Tibial artery (tissue), 4 donors: ENCODE measurements around the gene TTC21A.
"Not testable (repeated sequence)": the region's sequence is repeated elsewhere in the genome, so short reads cannot be mapped to it uniquely, and the experiment has no call there.

Experiments
- DNase-seq, 2 donors: peaks; one replicate each; pipeline ENCODE4 v3.0.0-alpha.2; 2019
- H3K27ac ChIP-seq, 2 donors: fragments of 200-600 bp; sonication (generic) in 1 of 2; 1 replicate in 1 of 2; 2 replicates in 1 of 2; pipeline ENCODE4 v1.5.1; 2018 to 2019; ENCODE audit warnings: mild to moderate bottlenecking in 1 of 2
- H3K27me3 ChIP-seq, 2 donors: fragments of 200-600 bp; sonication (generic) in 1 of 2; one replicate each; pipeline versions ENCODE4 v1.5.1 to v1.6.0; 2016 to 2019
- H3K36me3 ChIP-seq, 3 donors: fragments of 200-600 bp; sonication (generic) in 2 of 3; one replicate each; pipeline ENCODE4 v1.5.1; 2016 to 2019; ENCODE audit warnings: mild to moderate bottlenecking in 2 of 3
- H3K4me1 ChIP-seq, 4 donors: fragments of 200-600 bp; sonication (generic) in 2 of 4; 1 replicate in 3 of 4; 2 replicates in 1 of 4; pipeline ENCODE4 v1.5.1; 2016 to 2019
- H3K4me3 ChIP-seq, 2 donors: fragments of 200-600 bp; sonication (generic) in 1 of 2; 1 replicate in 1 of 2; 2 replicates in 1 of 2; pipeline ENCODE4 v1.5.1; 2018 to 2019; ENCODE audit warnings: mild to moderate bottlenecking in 2 of 2
- H3K9me3 ChIP-seq, 3 donors: fragments of 200-600 bp; sonication (generic) in 1 of 3; one replicate each; pipeline ENCODE4 v1.5.1; 2016 to 2019
- CTCF ChIP-seq, 2 experiments: fragments of 200-600 bp in 1 of 2; fragments of 450-650 bp in 1 of 2; IDR thresholded peaks; one replicate each; pipeline ENCODE4 v1.5.1; 2017 to 2019; ENCODE audit warnings: antibody characterized with exemption in 2 of 2, mild to moderate bottlenecking in 1 of 2, moderate library complexity in 1 of 2
- intact Hi-C: fragments of 100-400 bp; cut with DNase I; formaldehyde crosslinking; loops from one replicate; pipeline ENCODE4 v1.15.0; 2023; ENCODE audit warnings: low total_unique reads

TTC21A gene

GRCh38 chr3:39107388-39108199, at the start of gene TTC21A, which contains the start of gene GORASP1:
TSS of gene TTC21A (plus strand) at chr3:39107680. CDS start at chr3:39107838, 158 bp downstream.
TSS of gene GORASP1 (minus strand) at chr3:39107627. CDS start at chr3:39107541, 86 bp downstream.
- Histone ChIP-seq H3K27ac (peak within 1 kb of the TSS; percentile 97 to 98), H3K27me3 (no peaks in the 10 kb centered on the region), H3K4me3 (peak within 1 kb of the TSS; percentile 79 to 82), H3K36me3 (peaks cover 0 to 26% (median 0%) of the 10 kb centered on the region in 3 donors), H3K4me1 (peaks cover 0 to 51% (median 41%) of the 10 kb centered on the region in 4 donors), H3K9me3 (no peaks in the 10 kb centered on the region)
- intact Hi-C loops = loop anchor here (5.0 kb wide), 1 partner anchor 80 kb away; no protein-coding TSS in a partner anchor
- peak in 1 of 2 experiments; percentile 15 for TF ChIP-seq CTCF (IDR thresholded peaks at IDR 0.05)
- DNase-seq = peak; percentile 88 to 94

GRCh38 chr3:39061228-39061627, 46.3 kb upstream of the TTC21A start:
- H3K36me3 ChIP-seq, intact Hi-C loops: not testable (repeated sequence)

GRCh38 chr3:39062180-39062579, 45.3 kb upstream of the TTC21A start:
- TF ChIP-seq CTCF (IDR thresholded peaks at IDR 0.05) = no peak
- no peak overlapping the region for H3K4me3 ChIP-seq
- no peak overlapping the region for H3K27ac ChIP-seq
- DNase-seq = no peak
- no peaks in the 10 kb centered on the region for H3K9me3 ChIP-seq
- no peaks in the 10 kb centered on the region for H3K27me3 ChIP-seq
- H3K4me1 ChIP-seq = peaks cover 0 to 22% (median 1%) of the 10 kb centered on the region in 4 donors
- intact Hi-C loops = no loop called here
- peaks cover 8 to 16% (median 13%) of the 10 kb centered on the region in 3 donors for H3K36me3 ChIP-seq

More at GRCh38 chr3:39061228-39061627, 46.3 kb upstream of the TTC21A start:
- not testable (repeated sequence) for H3K4me3 ChIP-seq, H3K27ac ChIP-seq, H3K9me3 ChIP-seq, H3K27me3 ChIP-seq, DNase-seq
- peaks cover 0 to 22% (median 4%) of the 10 kb centered on the region in 4 donors for H3K4me1 ChIP-seq

GRCh38 chr3:39063143-39063542, 44.3 kb upstream of the TTC21A start:
- Histone ChIP-seq H3K4me3 (no peak overlapping the region), H3K36me3 (peaks cover 18 to 26% (median 23%) of the 10 kb centered on the region in 3 donors), H3K27me3 (no peaks in the 10 kb centered on the region), H3K27ac (no peak overlapping the region), H3K4me1 (peaks cover 0 to 21% (median 1%) of the 10 kb centered on the region in 4 donors), H3K9me3 (no peaks in the 10 kb centered on the region)
- TF ChIP-seq CTCF (IDR thresholded peaks at IDR 0.05) = no peak
- intact Hi-C loops = no loop called here
- no peak for DNase-seq

- TF ChIP-seq CTCF (IDR thresholded peaks at IDR 0.05) = no peak
- Histone ChIP-seq H3K4me3 (no peak overlapping the region), H3K36me3 (peaks cover 25 to 39% (median 37%) of the 10 kb centered on the region in 3 donors), H3K4me1 (peaks cover 0 to 14% (median 1%) of the 10 kb centered on the region in 4 donors), H3K27me3 (no peaks in the 10 kb centered on the region), H3K27ac (no peak overlapping the region), H3K9me3 (no peaks in the 10 kb centered on the region)
- no peak for DNase-seq
- intact Hi-C loops = no loop called here
These were observed 42.8 kb upstream of the TTC21A start for GRCh38 chr3:39064646-39065045.

GRCh38 chr3:39065197-39065596, 42.3 kb upstream of the TTC21A start:
- intact Hi-C loops = no loop called here
- Histone ChIP-seq H3K4me3 (no peak overlapping the region), H3K27ac (no peak overlapping the region), H3K4me1 (peaks cover 0 to 14% (median 1%) of the 10 kb centered on the region in 4 donors), H3K27me3 (no peaks in the 10 kb centered on the region), H3K36me3 (peaks cover 25 to 44% (median 42%) of the 10 kb centered on the region in 3 donors), H3K9me3 (no peaks in the 10 kb centered on the region)
- TF ChIP-seq CTCF (IDR thresholded peaks at IDR 0.05) = no peak
- DNase-seq = no peak
